ENCODE data around the gene ANAPC4.

GRCh38 chr4:25397305-25397704 is 20.2 kb downstream of the ANAPC4 start:
- TF ChIP-seq ZFP36L2 (CRISPR knock-in tag; IDR thresholded peaks at IDR 0.05) (no peak), ZNF691 (CRISPR knock-in tag; IDR thresholded peaks at IDR 0.05; ENCODE audit: borderline replicate concordance, low read depth) (no peak), CTCF (CRISPR knock-in tag; IDR thresholded peaks at IDR 0.05) (no peak), MBNL3 (CRISPR knock-in tag; conservative IDR thresholded peaks at IDR 0.05) (no peak)
